Measurements from ENCODE around the gene ABHD14A. TPM values are rescaled to one million over a fixed set of nuclear protein-coding genes. Genes with fewer than 3 reads are reported as not detected.
"Not testable (repeated sequence)": the region's sequence is repeated elsewhere in the genome, so short reads cannot be mapped to it uniquely, and the experiment has no call there.

Gene ABHD14A
- total RNA-seq, 2 donors from 2014 or later: 15.5 to 16.1 TPM

DNA sequence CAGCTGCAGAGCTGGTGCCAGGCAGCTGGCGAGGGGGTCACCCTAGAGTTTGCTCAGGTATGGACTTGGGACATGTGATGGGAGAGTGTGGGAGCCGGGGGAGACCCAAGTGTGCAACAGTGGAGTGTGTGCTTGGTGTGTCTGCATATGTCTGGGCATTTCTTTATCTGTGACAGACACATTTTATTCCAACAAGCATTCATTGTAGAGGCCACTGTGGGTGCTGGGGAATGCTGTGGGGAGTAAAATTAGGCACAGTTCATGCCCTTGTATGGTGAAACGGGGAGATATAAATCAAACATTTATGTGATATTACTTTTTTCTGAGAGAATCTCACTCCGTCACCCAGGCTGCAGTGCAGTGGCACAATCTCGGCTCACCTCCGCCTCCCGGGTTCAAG is 12.7 kb downstream of the ABHD14A start:
- 90 to 94% methylated on average over 6 to 7 of the region's 7 CpGs for WGBS, 2 donors
- Histone ChIP-seq H3K27ac (no peak overlapping the region), H3K36me3 (replicated peaks in 1 of 2; ENCODE audit: insufficient read depth in 1 of 2, low read depth in 2 of 2) (peaks cover 0 to 2% of the 10 kb centered on the region in 2 donors), H3K4me1 (peaks cover 20% of the 10 kb centered on the region), H3K4me3 (no peak overlapping the region), H3K27me3 (no peaks in the 10 kb centered on the region), H3K9me3 (no peaks in the 10 kb centered on the region)
- TF ChIP-seq POLR2A (IDR thresholded peaks at IDR 0.05): no peak
- no peak for ATAC-seq
- intact Hi-C loops (cut with DNase I): no loop called here
- DNase-seq: no peak

DNA sequence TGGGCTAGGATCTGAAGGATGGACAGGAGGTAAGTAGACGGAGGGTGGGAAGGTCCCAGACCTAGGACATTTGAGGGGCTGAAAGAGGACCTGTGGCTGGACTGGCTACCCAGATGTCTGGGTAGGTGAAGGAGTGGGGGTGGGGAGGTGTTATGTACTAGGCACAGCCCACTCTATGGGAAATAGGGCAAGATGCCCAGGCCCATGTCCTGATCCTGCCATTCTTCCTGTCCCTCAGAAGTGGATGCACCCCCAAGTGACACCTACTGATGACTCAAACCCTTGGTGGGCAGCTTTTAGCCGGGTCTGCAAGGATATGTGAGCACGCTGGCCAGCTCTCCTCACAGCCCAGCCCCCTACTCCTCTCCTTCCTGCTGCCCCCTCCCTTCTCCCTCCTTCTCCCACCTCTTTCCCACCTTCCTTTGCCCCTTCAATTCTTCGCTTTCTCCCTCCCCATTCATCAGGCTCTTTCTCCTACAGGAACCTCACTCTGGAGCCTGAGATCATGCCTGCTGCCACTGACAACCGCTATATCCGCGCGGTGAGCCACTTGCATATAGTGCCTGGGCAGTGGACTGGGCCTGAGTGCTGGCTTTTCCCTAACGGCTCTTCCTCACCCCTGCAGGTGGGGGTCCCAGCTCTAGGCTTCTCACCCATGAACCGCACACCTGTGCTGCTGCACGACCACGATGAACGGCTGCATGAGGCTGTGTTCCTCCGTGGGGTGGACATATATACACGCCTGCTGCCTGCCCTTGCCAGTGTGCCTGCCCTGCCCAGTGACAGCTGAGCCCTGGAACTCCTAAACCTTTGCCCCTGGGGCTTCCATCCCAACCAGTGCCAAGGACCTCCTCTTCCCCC is 13.7 kb downstream of the ABHD14A start:
- Histone ChIP-seq H3K9me3 (no peaks in the 10 kb centered on the region), H3K27ac (no peak overlapping the region), H3K27me3 (no peaks in the 10 kb centered on the region), H3K4me3 (no peak overlapping the region), H3K4me1 (peaks cover 22% of the 10 kb centered on the region), H3K36me3 (replicated peaks in 1 of 2; ENCODE audit: insufficient read depth in 1 of 2, low read depth in 2 of 2) (peaks cover 0 to 4% of the 10 kb centered on the region in 2 donors)
- intact Hi-C loops (cut with DNase I): no loop called here
- no peak for DNase-seq
- no peak for ATAC-seq
- 72 to 75% methylated on average over 9 to 15 of the region's 15 CpGs for WGBS, 2 donors
- TF ChIP-seq, protein P1, sequence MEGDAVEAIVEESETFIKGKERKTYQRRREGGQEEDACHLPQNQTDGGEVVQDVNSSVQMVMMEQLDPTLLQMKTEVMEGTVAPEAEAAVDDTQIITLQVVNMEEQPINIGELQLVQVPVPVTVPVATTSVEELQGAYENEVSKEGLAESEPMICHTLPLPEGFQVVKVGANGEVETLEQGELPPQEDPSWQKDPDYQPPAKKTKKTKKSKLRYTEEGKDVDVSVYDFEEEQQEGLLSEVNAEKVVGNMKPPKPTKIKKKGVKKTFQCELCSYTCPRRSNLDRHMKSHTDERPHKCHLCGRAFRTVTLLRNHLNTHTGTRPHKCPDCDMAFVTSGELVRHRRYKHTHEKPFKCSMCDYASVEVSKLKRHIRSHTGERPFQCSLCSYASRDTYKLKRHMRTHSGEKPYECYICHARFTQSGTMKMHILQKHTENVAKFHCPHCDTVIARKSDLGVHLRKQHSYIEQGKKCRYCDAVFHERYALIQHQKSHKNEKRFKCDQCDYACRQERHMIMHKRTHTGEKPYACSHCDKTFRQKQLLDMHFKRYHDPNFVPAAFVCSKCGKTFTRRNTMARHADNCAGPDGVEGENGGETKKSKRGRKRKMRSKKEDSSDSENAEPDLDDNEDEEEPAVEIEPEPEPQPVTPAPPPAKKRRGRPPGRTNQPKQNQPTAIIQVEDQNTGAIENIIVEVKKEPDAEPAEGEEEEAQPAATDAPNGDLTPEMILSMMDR (IDR thresholded peaks at IDR 0.05): no peak
- TF ChIP-seq POLR2A (IDR thresholded peaks at IDR 0.05): no peak

DNA sequence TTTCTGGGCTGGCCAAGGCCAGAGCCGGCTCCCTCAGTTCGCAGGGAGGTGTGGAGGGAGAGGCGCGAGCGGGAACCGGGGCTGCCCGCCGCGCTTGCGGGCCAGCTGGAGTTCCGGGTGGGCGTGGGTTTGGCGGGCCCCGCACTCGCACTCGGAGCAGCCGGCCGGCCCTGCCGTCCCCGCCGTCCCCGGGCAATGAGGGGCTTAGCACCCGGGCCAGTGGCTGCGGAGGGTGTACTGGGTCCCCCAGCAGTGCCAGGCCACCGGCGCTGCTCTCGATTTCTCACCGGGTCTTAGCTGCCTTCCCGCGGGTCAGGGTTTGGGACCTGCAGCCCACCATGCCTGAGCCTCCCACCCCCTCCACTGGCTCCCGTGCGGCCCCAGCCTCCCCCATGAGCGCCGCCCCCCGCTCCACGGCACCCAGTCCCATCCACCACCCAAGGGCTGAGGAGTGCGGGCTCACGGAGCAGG is 15.7 kb downstream of the ABHD14A start:
- H3K4me3 ChIP-seq, H3K27ac ChIP-seq, H3K9me3 ChIP-seq, DNase-seq, ATAC-seq, H3K27me3 ChIP-seq: not testable (repeated sequence)
- H3K4me1 ChIP-seq: peaks cover 31% of the 10 kb centered on the region
- intact Hi-C loops (cut with DNase I): loop anchor here (10.0 kb wide), 1 partner anchor 46 kb away; the partner anchor contains the start of genes PARP3 and RRP9
- peaks cover 0 to 14% of the 10 kb centered on the region in 2 donors for H3K36me3 ChIP-seq (replicated peaks in 1 of 2; ENCODE audit: insufficient read depth in 1 of 2, low read depth in 2 of 2)
- 89 to 96% methylated on average over 13 to 27 of the region's 38 CpGs for WGBS, 2 donors

DNA sequence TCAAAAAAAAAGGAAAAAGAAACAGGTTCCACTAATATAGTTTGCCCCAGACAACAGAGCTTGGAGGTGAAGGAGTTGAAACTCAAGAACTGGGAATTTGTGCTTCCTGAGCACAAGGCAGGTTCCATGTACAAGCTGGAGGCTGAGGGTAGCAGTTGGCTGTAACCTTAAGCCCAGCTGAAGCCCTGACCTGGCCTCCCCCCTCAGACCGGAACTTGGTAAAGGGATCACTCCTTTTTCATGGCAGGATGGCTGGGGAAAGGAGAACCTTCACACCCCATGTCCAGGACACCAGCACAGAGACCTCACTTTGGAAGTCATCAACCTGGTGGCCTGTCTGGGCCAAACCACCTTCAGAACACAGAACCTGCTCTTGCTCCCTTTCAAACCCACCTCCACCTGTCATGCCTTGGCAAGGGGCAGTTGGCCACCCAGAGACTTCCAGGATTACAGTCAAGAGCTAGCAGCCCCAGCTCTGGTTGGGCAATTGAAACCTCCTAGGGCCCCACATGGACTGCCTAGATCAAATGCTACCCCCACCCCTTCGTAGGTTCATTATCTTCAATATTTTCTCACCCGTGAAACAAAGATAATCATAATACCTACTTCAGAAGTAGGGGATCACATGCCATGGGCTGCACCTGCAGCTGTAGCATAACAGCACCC is 17.3 kb downstream of the ABHD14A start:
- Histone ChIP-seq H3K27ac (no peak overlapping the region), H3K9me3 (no peaks in the 10 kb centered on the region), H3K4me1 (peaks cover 31% of the 10 kb centered on the region), H3K27me3 (no peaks in the 10 kb centered on the region), H3K36me3 (replicated peaks in 1 of 2; ENCODE audit: insufficient read depth in 1 of 2, low read depth in 2 of 2) (peaks cover 0 to 14% of the 10 kb centered on the region in 2 donors), H3K4me3 (no peak overlapping the region)
- 44 to 71% methylated on average over 2 to 3 of the region's 3 CpGs for WGBS, 2 donors
- ATAC-seq: no peak
- TF ChIP-seq POLR2A (IDR thresholded peaks at IDR 0.05): no peak
- TF ChIP-seq, protein P1 (IDR thresholded peaks at IDR 0.05): no peak
- no peak for DNase-seq
- intact Hi-C loops (cut with DNase I): loop anchor here (10.0 kb wide), 1 partner anchor 47 kb away; the partner anchor contains the start of genes PARP3 and RRP9

DNA sequence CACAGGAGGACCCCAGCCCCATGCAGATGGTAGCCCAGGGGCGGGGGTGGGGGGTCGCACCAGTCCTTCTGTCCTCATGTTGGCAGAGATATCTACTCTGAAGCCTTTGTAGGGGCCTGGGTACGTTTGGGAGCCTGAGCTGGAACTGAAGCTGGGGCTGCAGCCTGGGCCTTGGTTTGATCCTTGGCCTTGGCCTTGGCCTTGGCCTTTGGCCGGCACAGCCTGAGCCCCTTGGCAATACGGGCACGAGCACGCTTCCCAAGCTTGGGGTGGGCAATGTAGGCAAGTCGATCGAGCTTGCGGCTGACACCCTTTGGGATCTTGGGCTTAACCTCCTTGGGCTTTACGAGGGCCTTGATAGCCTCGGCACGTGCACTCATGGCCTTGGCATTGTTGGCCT is 18.8 kb downstream of the ABHD14A start:
- not testable (repeated sequence) for ATAC-seq, H3K27me3 ChIP-seq, H3K9me3 ChIP-seq, H3K27ac ChIP-seq, DNase-seq, H3K4me3 ChIP-seq
- H3K36me3 ChIP-seq (replicated peaks in 1 of 2; ENCODE audit: insufficient read depth in 1 of 2, low read depth in 2 of 2): peaks cover 0 to 14% of the 10 kb centered on the region in 2 donors
- 70% methylated on average over 10 of the region's 13 CpGs; no CpG with 5 or more reads in 1 of the 2 donors for WGBS, 2 donors
- intact Hi-C loops (cut with DNase I): loop anchor here (10.0 kb wide), 1 partner anchor 49 kb away; the partner anchor contains the start of genes PARP3 and RRP9
- peaks cover 35% of the 10 kb centered on the region for H3K4me1 ChIP-seq

DNA sequence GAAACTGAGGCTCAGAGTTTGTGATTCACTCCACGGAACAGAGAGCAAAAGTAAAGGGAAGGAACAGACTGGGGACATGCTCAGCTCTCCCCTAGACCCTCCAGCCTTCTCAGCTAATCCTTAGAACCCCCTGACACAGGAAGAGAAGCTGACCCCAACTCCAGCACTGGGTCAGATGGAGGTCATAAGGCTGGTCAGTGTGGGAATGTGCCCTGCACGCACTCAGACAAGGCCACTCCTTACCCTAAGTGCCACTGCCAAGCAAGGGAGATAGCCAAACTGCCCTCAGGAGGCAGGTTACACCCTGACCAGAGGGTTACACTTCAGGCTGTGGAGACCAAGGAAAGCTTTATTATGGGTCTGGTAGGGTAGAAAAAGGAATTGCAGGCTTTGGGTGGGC is 19.7 kb downstream of the ABHD14A start:
- Histone ChIP-seq H3K4me1 (peaks cover 35% of the 10 kb centered on the region), H3K9me3 (no peaks in the 10 kb centered on the region), H3K36me3 (replicated peaks in 1 of 2; ENCODE audit: insufficient read depth in 1 of 2, low read depth in 2 of 2) (peaks cover 0 to 14% of the 10 kb centered on the region in 2 donors), H3K27me3 (no peaks in the 10 kb centered on the region), H3K4me3 (peak overlapping the region in 1 of 2 donors; percentile 98), H3K27ac (peak overlapping the region in 3 of 4 donors; percentile 84 to 93 (median 92))
- 57 to 62% methylated on average over 2 of the region's 2 CpGs for WGBS, 2 donors
- no peak for TF ChIP-seq POLR2A (IDR thresholded peaks at IDR 0.05)
- TF ChIP-seq, protein P1 (IDR thresholded peaks at IDR 0.05): no peak
- ATAC-seq: no peak
- intact Hi-C loops (cut with DNase I): loop anchor here (10.0 kb wide), 1 partner anchor 50 kb away; the partner anchor contains the start of genes PARP3 and RRP9
- no peak for DNase-seq

All from body of pancreas (tissue), 4 donors.